ENCODE results near the gene SPNS2. TPM values are rescaled to one million over a fixed set of nuclear protein-coding genes. Genes with fewer than 3 reads are reported as not detected.

Gene SPNS2
- total and polyA plus RNA-seq, 2 donors (not counting 1 experiment from before 2014, with no cell fraction given): 0.48 TPM; not detected in 1

GRCh38 chr17:4485676-4486646, 12.7 kb upstream of the SPNS2 start:
- Histone ChIP-seq H3K9me3 (ENCODE audit: control extremely low read depth in 1 of 3, control insufficient read depth in 2 of 3, insufficient read depth in 1 of 3, low read length in 2 of 3) (no peaks in the 10 kb centered on the region), H3K9ac (ENCODE audit: low read length) (peak overlapping the region; percentile 68), H3K4me3 (ENCODE audit: control extremely low read depth in 1 of 5, extremely low read depth in 1 of 5, insufficient read depth in 1 of 5, low read depth in 2 of 5, low read length in 4 of 5) (peak overlapping the region in 4 of 5 experiments; percentile 40 to 66 (median 56)), H2AFZ (ENCODE audit: insufficient read depth, low read depth, low read length, poor library complexity, severe bottlenecking) (peak overlapping the region; percentile 94), H3K36me3 (replicated peaks in 1 of 2; ENCODE audit: control extremely low read depth in 1 of 2, control insufficient read depth in 1 of 2, extremely low read depth in 1 of 2, insufficient read depth in 2 of 2, low read length in 1 of 2) (no peaks in the 10 kb centered on the region), H3K4me1 (ENCODE audit: control insufficient read depth in 2 of 2, insufficient read depth in 2 of 2, low read length in 2 of 2) (peaks cover 15 to 21% of the 10 kb centered on the region in 2 donors), H3K27me3 (replicated peaks in 1 of 4; ENCODE audit: control extremely low read depth in 1 of 4, control insufficient read depth in 3 of 4, insufficient read depth in 4 of 4, low read length in 3 of 4) (no peaks in the 10 kb centered on the region), H4K20me1 (ENCODE audit: control insufficient read depth, insufficient read depth, low read length, poor library complexity, severe bottlenecking) (no peaks in the 10 kb centered on the region), H3K27ac (ENCODE audit: low read length in 2 of 2) (peak overlapping the region in 1 of 2 donors; percentile 57), H3K79me2 (ENCODE audit: control insufficient read depth, insufficient read depth, low read length) (peaks cover 3% of the 10 kb centered on the region), H3K4me2 (replicated peaks; ENCODE audit: low read depth, low read length, poor library complexity, severe bottlenecking) (peak overlapping the region; percentile 88)
- TF ChIP-seq EZH2 (IDR thresholded peaks at IDR 0.05; ENCODE audit: borderline replicate concordance, insufficient read depth, low read depth, low read length, poor library complexity, severe bottlenecking) (no peak), CTCF (IDR thresholded peaks at IDR 0.05) (no peak)
- Mint-ChIP-seq H3K4me1 (peaks cover 27% of the 10 kb centered on the region), H3K4me3 (peak overlapping the region; percentile 81), H3K27ac (peak overlapping the region; percentile 41), H3K9me3 (ENCODE audit: insufficient read depth) (no peaks in the 10 kb centered on the region), H3K27me3 (no peaks in the 10 kb centered on the region)
- ChIA-PET POLR2A (no interaction called here), CTCF (no interaction called here)
- peak; percentile 43 for ATAC-seq (ENCODE audit: low read depth)
- DNase-seq: peak; percentile 41
- intact Hi-C loops (cut with micrococcal nuclease): no loop called here
- 41% methylated on average over 27 of the region's 31 CpGs for WGBS (ENCODE audit: insufficient coverage)

GRCh38 chr17:4487296-4487695, 11.4 kb upstream of the SPNS2 start:
- H3K4me3 ChIP-seq (ENCODE audit: control extremely low read depth in 1 of 5, extremely low read depth in 1 of 5, insufficient read depth in 1 of 5, low read depth in 2 of 5, low read length in 4 of 5): no peak overlapping the region
- DNase-seq (no peak), ATAC-seq (ENCODE audit: low read depth) (no peak)
- H3K4me2 ChIP-seq (replicated peaks; ENCODE audit: low read depth, low read length, poor library complexity, severe bottlenecking): no peak overlapping the region
- Mint-ChIP-seq H3K4me1 (peaks cover 22% of the 10 kb centered on the region), H3K27me3 (no peaks in the 10 kb centered on the region), H3K4me3 (peak overlapping the region; percentile 12), H3K9me3 (ENCODE audit: insufficient read depth) (no peaks in the 10 kb centered on the region), H3K27ac (no peak overlapping the region)
- POLR2A ChIA-PET: no interaction called here
- H3K79me2 ChIP-seq (ENCODE audit: control insufficient read depth, insufficient read depth, low read length): peaks cover 3% of the 10 kb centered on the region
- CTCF ChIA-PET: no interaction called here
- intact Hi-C loops (cut with micrococcal nuclease): no loop called here
- 94% methylated on average over 8 of the region's 8 CpGs for WGBS (ENCODE audit: insufficient coverage)
- H3K27me3 ChIP-seq (replicated peaks in 1 of 4; ENCODE audit: control extremely low read depth in 1 of 4, control insufficient read depth in 3 of 4, insufficient read depth in 4 of 4, low read length in 3 of 4): no peaks in the 10 kb centered on the region
- TF ChIP-seq CTCF (IDR thresholded peaks at IDR 0.05) (no peak), EZH2 (IDR thresholded peaks at IDR 0.05; ENCODE audit: borderline replicate concordance, insufficient read depth, low read depth, low read length, poor library complexity, severe bottlenecking) (no peak)
- no peak overlapping the region for H3K27ac ChIP-seq (ENCODE audit: low read length in 2 of 2)
- no peaks in the 10 kb centered on the region for H3K9me3 ChIP-seq (ENCODE audit: control extremely low read depth in 1 of 3, control insufficient read depth in 2 of 3, insufficient read depth in 1 of 3, low read length in 2 of 3)
- no peak overlapping the region for H3K9ac ChIP-seq (ENCODE audit: low read length)
- H3K36me3 ChIP-seq (replicated peaks in 1 of 2; ENCODE audit: control extremely low read depth in 1 of 2, control insufficient read depth in 1 of 2, extremely low read depth in 1 of 2, insufficient read depth in 2 of 2, low read length in 1 of 2): no peaks in the 10 kb centered on the region
- H2AFZ ChIP-seq (ENCODE audit: insufficient read depth, low read depth, low read length, poor library complexity, severe bottlenecking): no peak overlapping the region
- H4K20me1 ChIP-seq (ENCODE audit: control insufficient read depth, insufficient read depth, low read length, poor library complexity, severe bottlenecking): no peaks in the 10 kb centered on the region
- H3K4me1 ChIP-seq (ENCODE audit: control insufficient read depth in 2 of 2, insufficient read depth in 2 of 2, low read length in 2 of 2): peaks cover 9 to 14% of the 10 kb centered on the region in 2 donors

All from B cell (primary cell).